ENCODE data around the gene PKDCC. TPM values are rescaled to one million over a fixed set of nuclear protein-coding genes. Genes with fewer than 3 reads are reported as not detected.
A peak's percentile ranks its signal among the peaks of the same experiment; 100 is the strongest.

The PKDCC gene
- total RNA-seq, 2 donors from 2014 or later = 85.3 to 105 TPM

DNA sequence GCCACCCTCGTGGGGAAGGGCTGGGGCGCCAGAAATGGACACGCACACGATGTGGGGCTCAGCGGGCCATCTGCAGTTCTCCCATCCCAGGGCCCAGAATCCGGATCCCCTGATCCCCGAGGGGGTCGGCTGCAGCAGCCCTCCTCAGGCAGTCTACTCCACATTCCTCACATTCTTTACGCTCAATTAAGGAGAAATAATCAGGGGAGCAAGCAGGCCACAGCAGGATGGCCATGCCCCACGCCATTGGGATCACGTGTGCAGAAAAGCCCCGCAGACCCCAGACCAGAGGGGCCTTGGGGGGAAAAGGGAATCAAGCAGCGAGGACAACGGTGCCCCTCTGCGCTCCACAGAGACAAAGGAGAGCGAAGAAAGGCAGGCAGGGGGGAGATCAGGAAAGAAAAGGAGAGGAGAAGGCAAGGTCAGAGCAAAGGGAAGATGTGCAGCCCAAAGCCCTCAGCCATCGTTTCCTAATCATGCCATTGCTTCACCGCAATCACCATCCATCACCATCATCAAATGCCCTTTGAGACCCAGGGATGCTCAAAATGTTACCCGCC, 17.5 kb upstream of the PKDCC start:
- 29% methylated on average over 19 of the region's 19 CpGs; no CpG with 5 or more reads in 1 of the 2 experiments for WGBS, 2 experiments (ENCODE audit: insufficient coverage in 1 of 2, insufficient read length in 1 of 2)
- peak overlapping the region; percentile 85 for H3K27ac ChIP-seq (ENCODE audit: low read depth, low read length)
- H3K4me3 ChIP-seq (ENCODE audit: low read length) = no peak overlapping the region
- Mint-ChIP-seq H3K4me1 (peaks cover 66% of the 10 kb centered on the region), H3K4me3 (no peak overlapping the region), H3K27ac (peak overlapping the region; percentile 94), H3K9me3 (no peaks in the 10 kb centered on the region), H3K27me3 (ENCODE audit: insufficient read depth) (peaks cover 9% of the 10 kb centered on the region), H3K36me3 (ENCODE audit: low read depth) (peaks cover 2% of the 10 kb centered on the region)
- no peak for TF ChIP-seq CTCF (conservative IDR thresholded peaks at IDR 0.05)
- no peaks in the 10 kb centered on the region for H3K9me3 ChIP-seq (ENCODE audit: control insufficient read depth, low read length)
- H3K4me1 ChIP-seq (ENCODE audit: control insufficient read depth, insufficient read depth, low read length) = peaks cover 28% of the 10 kb centered on the region
- H3K27me3 ChIP-seq (ENCODE audit: control insufficient read depth, insufficient read depth, low read length, poor library complexity, severe bottlenecking) = no peaks in the 10 kb centered on the region
- H3K36me3 ChIP-seq (ENCODE audit: control insufficient read depth, insufficient read depth, low read length) = no peaks in the 10 kb centered on the region
- H3K9ac ChIP-seq (ENCODE audit: extremely low read depth, low read length, poor library complexity, severe bottlenecking) = peak overlapping the region; percentile 24
- peak; percentile 82 for DNase-seq

DNA sequence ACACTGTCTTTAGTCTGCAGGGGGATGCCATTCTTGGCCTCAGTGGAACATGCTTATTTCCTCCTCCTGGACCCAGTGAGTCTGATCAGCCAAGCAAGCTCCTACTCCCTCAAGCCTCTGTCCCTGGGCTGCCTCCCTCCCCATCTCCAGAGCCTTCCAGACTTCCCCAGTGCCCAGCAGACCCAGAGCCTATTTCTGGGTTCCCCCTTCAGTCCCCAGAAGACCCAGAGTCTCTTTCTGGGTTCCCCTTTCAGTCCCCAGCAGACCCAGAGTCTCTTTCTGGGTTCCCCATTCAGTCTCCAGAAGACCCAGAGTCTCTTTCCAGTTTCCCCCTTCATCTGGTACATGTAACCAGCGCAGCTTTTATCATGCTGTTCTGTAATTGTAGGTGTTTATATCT, 17.0 kb upstream of the PKDCC start:
- Mint-ChIP-seq H3K4me3 (no peak overlapping the region), H3K4me1 (peaks cover 66% of the 10 kb centered on the region), H3K9me3 (no peaks in the 10 kb centered on the region), H3K27me3 (ENCODE audit: insufficient read depth) (peaks cover 9% of the 10 kb centered on the region), H3K36me3 (ENCODE audit: low read depth) (peaks cover 2% of the 10 kb centered on the region), H3K27ac (peak overlapping the region; percentile 94)
- TF ChIP-seq CTCF (conservative IDR thresholded peaks at IDR 0.05) = no peak
- DNase-seq = no peak
- no peak overlapping the region for H3K9ac ChIP-seq (ENCODE audit: extremely low read depth, low read length, poor library complexity, severe bottlenecking)
- H3K9me3 ChIP-seq (ENCODE audit: control insufficient read depth, low read length) = no peaks in the 10 kb centered on the region
- H3K4me3 ChIP-seq (ENCODE audit: low read length) = no peak overlapping the region
- no peaks in the 10 kb centered on the region for H3K36me3 ChIP-seq (ENCODE audit: control insufficient read depth, insufficient read depth, low read length)
- no CpG with 5 or more reads among the region's 1 CpG for WGBS, 2 experiments (ENCODE audit: insufficient coverage in 1 of 2, insufficient read length in 1 of 2)
- no peaks in the 10 kb centered on the region for H3K27me3 ChIP-seq (ENCODE audit: control insufficient read depth, insufficient read depth, low read length, poor library complexity, severe bottlenecking)
- peaks cover 29% of the 10 kb centered on the region for H3K4me1 ChIP-seq (ENCODE audit: control insufficient read depth, insufficient read depth, low read length)
- peak overlapping the region; percentile 85 for H3K27ac ChIP-seq (ENCODE audit: low read depth, low read length)

DNA sequence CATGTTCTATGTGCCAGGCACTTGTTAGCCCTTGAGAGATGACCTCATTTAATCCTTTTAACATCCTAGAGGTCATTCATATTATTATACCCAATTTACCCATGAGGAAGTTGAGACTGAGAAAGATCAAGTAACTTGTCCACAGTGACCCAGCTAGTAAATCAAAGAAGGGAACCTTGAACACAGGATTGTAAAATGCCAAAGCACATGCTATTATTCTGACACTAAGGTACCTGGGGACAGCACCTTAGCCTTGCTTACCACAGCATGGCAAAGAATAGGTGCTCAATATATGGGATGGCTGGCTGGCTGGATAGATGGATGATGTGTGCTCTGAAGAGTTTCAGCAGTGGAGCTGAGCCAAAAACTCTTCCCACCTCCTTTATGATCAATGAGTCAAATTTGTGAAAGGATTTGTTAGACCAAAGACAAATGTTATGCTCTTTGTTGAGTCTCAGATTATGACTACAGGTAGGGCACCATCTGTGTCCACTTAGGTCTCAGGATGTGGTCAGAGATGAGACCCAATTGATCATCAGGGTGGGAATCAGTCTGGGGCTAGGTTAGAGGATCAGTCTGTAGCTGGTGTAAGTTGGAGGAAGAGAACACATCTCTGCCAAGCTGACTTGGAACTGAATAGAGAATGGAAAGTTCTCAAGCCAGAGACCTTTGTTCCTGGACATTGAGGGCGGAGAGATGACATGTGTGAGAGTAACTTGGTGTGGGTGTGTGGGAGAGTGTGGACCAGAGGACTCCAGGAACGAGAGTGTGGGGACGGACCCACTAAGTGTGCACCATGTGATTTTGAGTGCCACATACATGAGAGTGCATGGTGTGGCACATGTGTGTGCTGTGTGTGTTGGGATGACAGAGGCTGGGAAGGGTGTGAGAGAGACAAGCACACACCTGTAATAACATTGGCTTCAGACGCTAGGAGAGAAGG, 16.3 kb upstream of the PKDCC start:
- Mint-ChIP-seq H3K4me3 (no peak overlapping the region), H3K4me1 (peaks cover 69% of the 10 kb centered on the region), H3K9me3 (no peaks in the 10 kb centered on the region), H3K27ac (no peak overlapping the region), H3K36me3 (ENCODE audit: low read depth) (peaks cover 2% of the 10 kb centered on the region), H3K27me3 (ENCODE audit: insufficient read depth) (peaks cover 9% of the 10 kb centered on the region)
- no peaks in the 10 kb centered on the region for H3K36me3 ChIP-seq (ENCODE audit: control insufficient read depth, insufficient read depth, low read length)
- H3K4me3 ChIP-seq (ENCODE audit: low read length) = no peak overlapping the region
- H3K9ac ChIP-seq (ENCODE audit: extremely low read depth, low read length, poor library complexity, severe bottlenecking) = no peak overlapping the region
- no peak for TF ChIP-seq CTCF (conservative IDR thresholded peaks at IDR 0.05)
- WGBS, 2 experiments (ENCODE audit: insufficient coverage in 1 of 2, insufficient read length in 1 of 2) = 85 to 87% methylated on average over 4 of the region's 4 CpGs
- no peaks in the 10 kb centered on the region for H3K9me3 ChIP-seq (ENCODE audit: control insufficient read depth, low read length)
- no peaks in the 10 kb centered on the region for H3K27me3 ChIP-seq (ENCODE audit: control insufficient read depth, insufficient read depth, low read length, poor library complexity, severe bottlenecking)
- peak overlapping the region; percentile 85 for H3K27ac ChIP-seq (ENCODE audit: low read depth, low read length)
- DNase-seq = no peak
- peaks cover 32% of the 10 kb centered on the region for H3K4me1 ChIP-seq (ENCODE audit: control insufficient read depth, insufficient read depth, low read length)

All from endodermal cell (in vitro differentiated cells).